HG03442 (cell line): Measurements from ENCODE around the gene ISG15.

ENCODE experiments used
- ATAC-seq: cut with Tn5 transposase; IDR thresholded peaks from one replicate; pipeline ENCODE4 v1.9.1; 2021; ENCODE audit warnings: mild to moderate bottlenecking, moderate library complexity; ENCODE audit not compliant: unreplicated experiment

ISG15 gene

GRCh38 chr1:1058088-1058905 is 45.0 kb downstream of the ISG15 start:
- no peak for ATAC-seq

- peak; percentile 26 for ATAC-seq
These were observed 45.7 kb downstream of the ISG15 start for GRCh38 chr1:1058921-1059493.

DNA sequence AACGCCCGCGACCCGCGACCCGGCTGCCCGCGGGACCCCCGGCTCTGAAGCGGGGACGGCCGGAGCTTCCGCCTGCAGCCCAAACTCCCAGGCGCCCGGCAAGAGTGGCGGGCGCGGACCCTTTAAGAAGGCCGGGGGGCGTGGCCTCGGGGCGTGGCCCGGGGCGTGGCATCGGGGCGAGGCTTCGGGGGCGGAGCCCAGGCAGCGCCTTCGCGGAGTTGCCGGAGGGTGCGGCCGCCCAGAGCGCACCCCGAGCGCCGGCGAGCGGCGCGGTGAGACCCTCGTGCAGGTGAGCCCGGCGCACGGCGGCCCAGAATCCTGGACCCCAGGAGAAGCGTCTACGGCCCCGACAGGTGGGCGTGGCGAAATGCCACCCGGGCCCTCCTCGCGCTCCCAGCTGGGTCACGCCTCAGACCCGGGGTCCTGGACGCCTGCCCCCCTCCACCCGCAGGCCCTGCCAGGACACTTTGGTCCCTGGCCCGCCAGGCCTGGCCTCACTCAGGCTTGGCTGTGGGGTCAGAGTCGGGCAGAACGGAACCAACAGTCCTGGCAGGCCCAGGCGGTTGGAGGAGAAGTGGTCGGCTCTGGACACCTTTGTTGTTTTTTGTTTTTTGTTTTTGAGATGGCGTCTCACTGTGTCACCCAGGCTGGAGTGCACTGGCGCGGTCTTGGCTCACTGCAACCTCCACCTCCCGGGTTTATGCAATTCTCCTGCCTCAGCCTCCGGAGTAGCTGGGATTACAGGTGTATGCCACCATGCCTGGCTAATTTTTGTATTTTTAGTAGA is 46.4 kb downstream of the ISG15 start:
- peak; percentile 51 for ATAC-seq

DNA sequence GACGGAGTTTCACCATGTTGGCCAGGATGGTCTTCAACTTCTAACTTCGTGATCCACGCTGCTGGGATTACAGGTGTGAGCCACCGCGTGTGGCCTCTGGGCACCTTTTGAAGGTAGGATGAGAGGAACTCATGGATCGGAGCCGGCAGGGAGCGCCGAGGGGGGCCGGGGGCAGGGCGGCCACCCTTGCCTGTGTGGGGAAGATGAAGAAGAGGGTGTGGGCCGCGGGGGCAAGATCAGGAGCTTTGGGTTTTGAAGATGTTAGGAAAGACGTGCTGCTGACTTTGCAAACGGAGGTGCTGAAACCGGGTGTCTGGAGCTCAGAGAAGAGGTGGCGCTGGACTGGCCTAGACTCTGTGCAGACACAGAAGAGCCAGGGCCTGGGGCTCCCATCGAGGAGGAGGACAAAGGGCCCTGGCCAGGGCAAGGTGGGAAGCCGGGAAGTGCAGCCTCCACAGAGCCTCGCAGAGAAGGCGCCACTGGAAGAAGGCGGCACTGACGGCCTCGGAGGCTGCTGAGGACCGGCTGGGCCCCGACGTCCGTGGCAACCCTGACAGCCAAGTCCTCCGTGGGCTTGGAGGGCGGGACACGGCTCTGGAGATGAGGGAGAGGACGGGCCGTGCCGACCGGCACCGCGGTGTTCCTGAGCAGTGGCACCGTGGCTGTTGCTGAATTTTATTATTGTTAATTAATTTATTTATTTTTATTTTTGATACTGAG is 47.1 kb downstream of the ISG15 start:
- ATAC-seq: no peak

- no peak for ATAC-seq
These were observed 48.5 kb downstream of the ISG15 start for GRCh38 chr1:1061682-1062345.

- no peak for ATAC-seq
These were observed 49.3 kb downstream of the ISG15 start for GRCh38 chr1:1062348-1063163.

- no peak for ATAC-seq
These were observed 50.1 kb downstream of the ISG15 start for GRCh38 chr1:1063261-1063944.
